NOMO-1 treated with DMSO at 0.1 percent for 48 hours (cell line): ENCODE measurements around the gene VASP.
A peak's percentile ranks its signal among the peaks of the same experiment; 100 is the strongest.

Experiments used
- DNase-seq: peaks from one replicate; lab custom pipeline; 2025; ENCODE audit not compliant: unreplicated experiment; lab: John Stamatoyannopoulos, UW

The VASP gene

DNA sequence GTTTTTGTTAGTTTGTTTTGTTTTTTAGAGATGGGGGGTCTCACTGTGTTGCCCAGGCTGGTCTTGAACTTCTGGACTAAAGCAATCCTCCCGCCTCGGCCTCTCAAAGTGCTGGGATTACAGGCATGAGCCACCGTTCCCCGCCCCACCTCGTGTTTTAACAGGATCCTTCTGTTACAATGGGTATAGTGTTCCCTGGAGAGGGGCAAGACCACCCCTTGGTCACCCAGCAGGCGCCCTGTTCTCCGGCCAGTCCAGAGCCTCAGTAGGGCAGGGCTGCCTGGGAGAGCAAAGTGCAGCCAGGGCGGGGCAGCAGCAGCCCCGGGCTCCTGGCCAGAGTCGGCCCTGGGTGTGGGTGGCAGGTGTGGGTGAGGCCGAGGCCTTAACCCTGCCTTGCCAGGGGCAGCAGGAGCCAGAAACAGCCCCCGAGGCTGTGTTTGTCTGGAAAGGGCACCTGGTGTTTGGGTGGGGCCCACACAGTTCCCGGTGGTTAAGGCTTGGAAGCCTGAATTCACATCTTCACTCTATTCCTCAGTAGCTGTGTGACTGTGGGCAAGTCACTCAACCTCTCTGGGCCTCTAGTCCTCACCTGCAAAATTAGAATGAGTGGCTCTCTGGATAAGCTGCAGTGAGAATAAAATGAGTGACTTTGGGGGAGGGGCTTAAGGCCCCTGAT lies 7.2 kb downstream of the VASP start:
- DNase-seq, result no peak

DNA sequence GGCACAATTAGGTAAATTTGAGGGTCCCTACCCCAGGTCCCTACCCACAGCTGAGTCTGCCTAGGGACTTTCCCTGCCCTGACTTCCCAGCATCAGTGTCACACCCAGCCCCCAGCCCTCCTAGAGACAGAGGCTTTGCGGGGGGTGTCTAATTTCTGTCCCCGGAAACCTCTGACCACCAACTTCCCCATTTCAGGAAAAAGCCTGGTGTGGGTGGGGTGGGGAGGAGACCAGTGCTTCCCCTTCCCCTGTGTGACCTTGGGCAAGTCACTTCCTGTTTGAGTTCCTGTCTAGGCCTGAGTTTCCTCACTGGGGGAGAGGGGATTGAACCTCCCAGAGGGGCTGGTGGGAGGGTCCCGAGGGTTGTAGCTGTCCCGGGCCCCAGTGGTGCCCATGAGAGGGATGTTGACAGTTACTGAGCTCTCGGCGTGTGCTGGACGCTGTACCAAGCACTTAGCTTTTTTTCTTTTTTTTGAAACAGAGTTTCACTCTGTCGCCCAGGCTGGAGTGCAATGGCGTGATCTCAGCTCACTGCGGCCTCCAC lies 7.9 kb downstream of the VASP start:
- DNase-seq, result peak; percentile 78

GRCh38 chr19:45515807-45516401 lies 8.6 kb downstream of the VASP start:
- DNase-seq, result no peak

GRCh38 chr19:45517238-45517637 lies 10.0 kb downstream of the VASP start:
- no peak for DNase-seq

DNA sequence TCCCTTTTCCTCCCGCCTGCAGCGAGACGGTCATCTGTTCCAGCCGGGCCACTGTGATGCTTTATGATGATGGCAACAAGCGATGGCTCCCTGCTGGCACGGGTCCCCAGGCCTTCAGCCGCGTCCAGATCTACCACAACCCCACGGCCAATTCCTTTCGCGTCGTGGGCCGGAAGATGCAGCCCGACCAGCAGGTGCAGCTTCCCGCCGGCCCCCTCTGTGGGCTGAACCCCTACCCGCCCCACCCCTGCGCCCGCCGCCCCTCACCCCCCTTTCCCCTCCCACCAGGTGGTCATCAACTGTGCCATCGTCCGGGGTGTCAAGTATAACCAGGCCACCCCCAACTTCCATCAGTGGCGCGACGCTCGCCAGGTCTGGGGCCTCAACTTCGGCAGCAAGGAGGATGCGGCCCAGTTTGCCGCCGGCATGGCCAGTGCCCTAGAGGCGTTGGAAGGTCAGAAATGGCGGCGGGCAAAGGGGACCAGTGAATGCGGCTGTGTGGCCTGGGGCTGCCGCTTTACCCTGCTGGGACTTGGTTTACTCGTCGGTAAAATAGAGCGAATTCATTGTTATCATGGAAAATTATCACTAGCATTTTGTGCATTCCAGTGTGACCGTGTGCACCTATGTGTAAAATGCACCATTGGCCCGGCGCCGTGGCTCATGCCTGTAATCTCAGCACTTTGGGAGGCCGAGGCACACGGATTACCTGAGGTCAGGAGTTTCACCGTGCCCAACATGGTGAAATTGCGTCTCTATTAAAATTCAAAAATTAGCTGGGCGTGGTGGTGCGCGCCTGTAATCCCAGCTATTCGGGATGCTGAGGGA lies 10.6 kb downstream of the VASP start:
- DNase-seq, result no peak

DNA sequence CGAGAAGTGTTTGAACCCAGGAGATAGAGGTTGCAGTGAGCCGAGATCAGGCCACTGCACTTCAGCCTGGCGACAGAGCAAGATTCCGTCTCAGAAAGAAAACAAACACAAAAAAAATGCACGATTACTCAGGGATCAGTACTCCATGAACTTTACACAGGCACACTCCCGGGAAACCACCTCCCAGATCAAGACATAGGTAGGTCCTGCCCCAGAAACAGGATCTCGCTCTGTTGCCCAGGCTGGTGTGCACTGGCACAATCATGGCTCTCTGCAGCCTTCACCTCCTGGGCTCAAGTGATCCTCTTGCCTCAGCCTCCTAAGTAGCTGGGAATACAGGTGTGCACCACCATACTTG lies 11.2 kb downstream of the VASP start:
- DNase-seq, result no peak

DNA sequence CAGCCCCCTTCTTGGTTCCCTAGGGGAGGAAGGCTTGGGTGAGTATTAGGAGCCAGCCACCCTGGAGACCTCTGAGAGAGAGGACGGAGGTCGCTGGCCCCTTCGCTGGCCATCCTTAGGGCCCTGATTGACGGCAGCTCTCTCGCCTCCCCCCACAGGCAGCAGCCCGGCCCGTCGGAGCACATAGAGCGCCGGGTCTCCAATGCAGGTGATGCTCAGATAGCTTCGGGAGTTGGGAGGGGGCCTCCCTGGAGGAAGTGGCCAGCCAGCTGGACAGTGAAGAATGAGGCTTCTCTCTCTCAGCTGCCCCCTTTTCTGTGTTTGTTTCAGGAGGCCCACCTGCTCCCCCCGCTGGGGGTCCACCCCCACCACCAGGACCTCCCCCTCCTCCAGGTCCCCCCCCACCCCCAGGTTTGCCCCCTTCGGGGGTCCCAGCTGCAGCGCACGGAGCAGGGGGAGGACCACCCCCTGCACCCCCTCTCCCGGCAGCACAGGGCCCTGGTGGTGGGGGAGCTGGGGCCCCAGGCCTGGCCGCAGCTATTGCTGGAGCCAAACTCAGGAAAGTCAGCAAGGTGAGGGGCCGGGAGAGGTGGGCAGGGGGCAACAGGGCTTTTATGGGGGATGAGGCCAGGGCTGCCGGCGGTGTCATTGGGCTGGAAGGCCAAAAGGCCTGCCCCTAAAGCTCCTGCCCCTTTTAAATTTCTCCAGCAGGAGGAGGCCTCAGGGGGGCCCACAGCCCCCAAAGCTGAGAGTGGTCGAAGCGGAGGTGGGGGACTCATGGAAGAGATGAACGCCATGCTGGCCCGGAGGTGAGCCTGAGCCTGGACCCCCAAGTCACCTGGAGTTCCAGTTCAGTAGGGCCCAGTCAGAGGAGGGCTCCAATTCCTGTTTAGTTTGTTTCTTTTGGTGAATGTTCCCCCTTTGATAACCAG lies 15.0 kb downstream of the VASP start:
- no peak for DNase-seq

GRCh38 chr19:45523642-45524256 lies 16.5 kb downstream of the VASP start:
- DNase-seq, result peak; percentile 92

GRCh38 chr19:45524575-45525129 lies 17.4 kb downstream of the VASP start:
- no peak for DNase-seq

GRCh38 chr19:45526143-45526542 lies 18.9 kb downstream of the VASP start:
- DNase-seq, result no peak

DNA sequence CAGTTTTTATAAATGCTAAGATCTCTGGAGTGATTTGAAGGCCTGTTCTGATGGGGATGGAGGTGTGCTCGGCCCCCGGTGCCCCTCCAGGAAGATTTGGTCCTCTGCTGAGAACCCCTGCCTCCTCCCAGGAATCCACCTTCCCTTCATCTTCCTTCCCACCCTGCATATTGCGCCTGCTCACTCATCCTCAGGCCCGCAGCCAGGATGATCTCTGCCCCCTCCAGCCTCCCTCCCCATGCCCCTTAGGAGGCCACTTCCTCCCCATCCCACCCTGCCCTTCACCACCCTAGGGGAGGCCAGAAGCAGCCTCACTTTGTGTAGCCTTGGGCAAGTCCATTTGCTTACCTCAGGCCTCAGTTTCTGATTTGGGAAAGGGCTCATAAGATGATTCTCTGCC lies 19.7 kb downstream of the VASP start:
- no peak for DNase-seq

DNA sequence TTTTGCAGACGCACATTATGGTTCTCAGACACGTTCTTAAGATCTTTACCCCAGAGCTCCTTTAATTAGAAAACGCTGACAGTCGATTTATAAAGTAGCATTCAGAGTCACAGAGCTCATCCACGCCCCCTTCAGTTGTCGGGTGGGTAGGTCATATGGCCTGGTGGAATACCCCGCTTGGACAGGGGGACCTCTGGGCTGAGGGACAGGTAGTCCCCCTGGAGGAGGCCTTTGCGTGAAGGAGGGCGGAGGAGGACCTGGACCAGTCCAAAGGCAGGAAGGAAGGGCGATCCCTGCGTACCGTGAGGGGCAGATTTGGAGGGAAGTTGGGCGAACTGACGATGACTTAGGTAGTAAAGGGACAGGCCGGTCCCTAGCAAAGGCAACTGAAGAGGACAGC lies 20.5 kb downstream of the VASP start:
- no peak for DNase-seq

- no peak for DNase-seq
Observed at GRCh38 chr19:45528149-45528743, 21.0 kb downstream of the VASP start.

DNA sequence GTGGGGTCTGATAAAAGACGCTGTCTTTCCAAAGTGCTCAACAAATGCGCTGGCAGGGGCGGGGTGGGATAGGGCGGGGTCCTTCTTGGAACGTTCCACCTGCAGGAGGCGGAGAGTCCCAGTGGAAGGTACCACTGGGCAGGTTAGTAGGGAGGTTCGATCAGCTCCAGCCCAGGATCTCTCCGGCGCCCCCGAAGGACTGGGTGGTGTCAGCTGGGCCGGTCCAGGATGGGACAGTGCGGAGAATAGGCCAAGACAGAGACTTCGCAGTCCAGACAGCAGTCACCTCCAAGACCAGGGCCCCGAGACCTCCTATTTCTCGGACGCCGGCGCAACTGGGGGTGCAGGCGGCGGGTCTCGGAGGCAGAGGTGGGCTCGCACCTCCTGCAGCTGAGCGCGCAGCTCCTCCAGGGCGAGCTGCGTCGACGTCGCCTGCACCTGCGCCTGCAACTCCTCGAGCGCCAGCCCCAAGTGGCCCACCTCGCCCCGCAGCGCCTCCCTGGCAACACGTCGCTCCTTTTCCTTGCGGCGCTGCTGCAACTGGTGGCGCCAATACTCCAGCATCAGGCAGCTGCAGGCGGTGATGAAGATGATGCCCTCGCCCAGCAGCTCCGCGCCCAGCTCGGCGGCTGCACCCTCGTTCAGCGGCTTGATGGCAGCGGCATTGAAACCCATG lies 21.6 kb downstream of the VASP start:
- no peak for DNase-seq

GRCh38 chr19:45529420-45529785 lies 22.1 kb downstream of the VASP start:
- no peak for DNase-seq

DNA sequence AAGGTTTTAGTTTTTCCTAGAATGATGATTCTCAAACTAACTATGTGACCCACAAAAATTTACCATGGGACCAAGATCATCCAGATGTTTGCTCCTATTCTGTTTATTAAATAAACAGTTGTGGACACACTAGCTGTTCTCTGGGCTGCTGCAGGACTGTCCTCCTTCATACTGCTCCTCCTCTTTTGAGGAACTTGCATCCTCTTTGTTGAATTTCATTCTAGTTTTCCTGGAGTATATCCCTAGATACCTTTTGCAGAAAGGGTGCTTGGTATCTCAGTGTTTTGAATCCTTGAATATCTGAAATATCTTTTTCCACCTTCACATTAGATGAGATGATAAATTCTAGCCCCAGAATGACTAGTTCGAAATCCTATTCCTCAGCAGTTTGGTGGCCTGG lies 24.1 kb downstream of the VASP start:
- DNase-seq, result no peak

GRCh38 chr19:45539459-45539858 lies 32.2 kb downstream of the VASP start:
- no peak for DNase-seq

DNA sequence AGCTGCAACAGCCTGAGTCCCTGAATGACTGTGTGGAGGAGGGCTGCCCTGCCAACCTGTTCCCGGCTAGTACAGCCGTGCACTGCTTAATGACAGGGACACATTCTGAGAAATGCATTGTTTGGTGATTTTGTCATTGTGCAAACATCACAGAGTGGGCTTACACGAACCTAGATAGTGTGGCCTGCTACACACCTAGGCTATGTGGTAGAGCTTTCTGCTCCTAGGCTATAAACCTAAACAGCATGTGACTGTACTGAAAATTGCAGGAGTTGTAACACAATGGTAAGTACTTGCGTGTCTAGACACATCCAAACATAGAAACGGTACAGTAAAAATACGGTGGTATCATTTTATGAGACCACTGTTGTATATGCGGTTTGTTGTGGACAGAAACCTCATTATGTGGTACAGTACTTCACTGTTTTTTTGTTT lies 35.0 kb downstream of the VASP start:
- DNase-seq, result peak; percentile 23

- no peak for DNase-seq
Observed at GRCh38 chr19:45547211-45547770, 40.0 kb downstream of the VASP start.
